Activated naive CD8-positive, alpha-beta T cell treated with anti-CD3 and anti-CD28 coated beads, Interleukin-2, amount 50 U/mL, for 24 hours (primary cell): Measurements from ENCODE around the gene MFSD2A.
"Not testable (repeated sequence)": the region's sequence is repeated elsewhere in the genome, so short reads cannot be mapped to it uniquely, and the experiment has no call there.

ENCODE experiments used
- ATAC-seq: fragments of 150-1000 bp; cut with Tn5 transposase; one replicate; pipeline ENCODE4 v1.10.0; 2021
- DNase-seq: peaks from one replicate; pipeline ENCODE4 v3.0.0; 2021
- H3K27ac Mint-ChIP-seq: one replicate; pipeline ENCODE4 v1.8.0; 2021; ENCODE audit warnings: mild to moderate bottlenecking, mixed read lengths
- H3K27me3 Mint-ChIP-seq: one replicate; pipeline ENCODE4 v1.8.0; 2021; ENCODE audit warnings: mixed read lengths
- H3K36me3 Mint-ChIP-seq: one replicate; pipeline ENCODE4 v1.8.0; 2021; ENCODE audit warnings: low read depth, mixed read lengths
- H3K4me1 Mint-ChIP-seq: one replicate; pipeline ENCODE4 v1.8.0; 2021; ENCODE audit warnings: mixed read lengths
- H3K4me3 Mint-ChIP-seq: one replicate; pipeline ENCODE4 v1.8.0; 2021; ENCODE audit warnings: mild to moderate bottlenecking, moderate library complexity, mixed read lengths
- H3K9me3 Mint-ChIP-seq: one replicate; pipeline ENCODE4 v1.8.0; 2021; ENCODE audit warnings: mixed read lengths

MFSD2A gene

DNA sequence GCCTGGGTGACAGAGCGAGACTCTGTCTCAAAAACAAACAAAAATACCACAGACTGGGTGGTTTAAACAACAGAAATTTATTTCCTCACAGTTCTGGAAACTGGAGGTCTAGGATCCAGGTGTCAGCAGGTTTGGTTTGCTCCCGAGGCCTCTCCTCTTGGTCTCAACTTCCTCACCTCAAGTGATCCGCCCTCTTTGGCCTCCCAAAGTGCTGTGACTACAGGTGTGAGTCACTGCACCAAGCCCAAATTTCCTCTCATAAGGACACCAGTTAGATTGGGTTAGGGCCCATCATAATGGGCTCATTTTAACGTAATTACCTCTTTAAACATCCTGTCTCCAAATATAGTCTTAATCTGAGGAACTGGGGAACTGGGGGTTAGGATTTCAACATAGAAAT, 35.5 kb downstream of the MFSD2A start:
- Mint-ChIP-seq H3K4me3 (no peak overlapping the region), H3K27me3 (peaks cover 2% of the 10 kb centered on the region), H3K27ac (no peak overlapping the region), H3K36me3 (no peaks in the 10 kb centered on the region), H3K9me3 (no peaks in the 10 kb centered on the region), H3K4me1 (peaks cover 4% of the 10 kb centered on the region)
- ATAC-seq (no peak), DNase-seq (no peak)

DNA sequence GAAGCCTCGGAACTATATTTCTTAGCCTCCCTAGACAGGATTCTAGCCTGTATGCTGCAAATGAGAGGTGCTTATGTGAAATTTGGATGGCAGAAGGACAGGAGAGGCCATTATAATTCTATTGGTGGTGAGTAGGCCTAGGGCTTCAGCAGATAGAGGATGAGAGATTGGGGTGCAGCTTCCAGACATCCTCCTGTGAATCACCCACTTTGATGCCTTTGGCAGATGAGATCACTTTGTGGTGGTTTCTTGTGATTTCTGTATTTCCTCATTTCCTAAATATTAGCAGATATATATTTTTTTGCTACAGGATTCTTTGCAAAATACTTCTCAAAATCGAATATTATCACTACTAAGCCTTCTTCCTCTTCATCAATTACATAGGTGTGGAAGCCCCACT, 37.3 kb downstream of the MFSD2A start:
- Mint-ChIP-seq H3K4me1 (peaks cover 14% of the 10 kb centered on the region), H3K9me3 (no peaks in the 10 kb centered on the region), H3K27me3 (no peaks in the 10 kb centered on the region), H3K27ac (no peak overlapping the region), H3K4me3 (no peak overlapping the region), H3K36me3 (no peaks in the 10 kb centered on the region)
- DNase-seq (no peak), ATAC-seq (no peak)

- no peak overlapping the region for H3K4me3 Mint-ChIP-seq
- DNase-seq (no peak), ATAC-seq (no peak)
- peaks cover 14% of the 10 kb centered on the region for H3K4me1 Mint-ChIP-seq
- H3K27ac Mint-ChIP-seq = no peak overlapping the region
- H3K27me3 Mint-ChIP-seq = no peaks in the 10 kb centered on the region
- H3K9me3 Mint-ChIP-seq = no peaks in the 10 kb centered on the region
- H3K36me3 Mint-ChIP-seq = no peaks in the 10 kb centered on the region
Observed at GRCh38 chr1:39992888-39993287, 37.9 kb downstream of the MFSD2A start.

DNA sequence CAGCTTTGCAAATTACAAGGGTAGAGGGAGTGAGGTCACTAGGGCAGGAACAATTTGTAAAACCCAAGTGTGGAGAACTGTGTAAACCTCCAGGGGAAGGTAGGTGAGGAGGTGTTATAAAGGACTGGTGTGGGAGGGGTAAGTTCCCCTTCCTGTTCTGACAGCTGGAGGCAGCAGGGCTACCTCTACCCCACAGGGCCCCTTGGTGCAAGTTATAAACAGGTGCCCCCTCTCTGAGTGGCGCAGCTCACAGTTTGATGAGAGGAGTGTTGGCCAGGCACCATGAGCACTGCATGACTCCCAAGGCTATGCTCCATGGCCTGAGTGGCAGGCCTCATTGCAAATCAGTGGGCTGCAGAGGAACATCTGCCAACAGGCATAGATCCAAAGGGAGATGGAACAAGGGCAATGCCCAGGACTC, 41.0 kb downstream of the MFSD2A start:
- peak; percentile 54 for ATAC-seq
- Mint-ChIP-seq H3K9me3 (no peaks in the 10 kb centered on the region), H3K27ac (peak overlapping the region; percentile 3)

DNA sequence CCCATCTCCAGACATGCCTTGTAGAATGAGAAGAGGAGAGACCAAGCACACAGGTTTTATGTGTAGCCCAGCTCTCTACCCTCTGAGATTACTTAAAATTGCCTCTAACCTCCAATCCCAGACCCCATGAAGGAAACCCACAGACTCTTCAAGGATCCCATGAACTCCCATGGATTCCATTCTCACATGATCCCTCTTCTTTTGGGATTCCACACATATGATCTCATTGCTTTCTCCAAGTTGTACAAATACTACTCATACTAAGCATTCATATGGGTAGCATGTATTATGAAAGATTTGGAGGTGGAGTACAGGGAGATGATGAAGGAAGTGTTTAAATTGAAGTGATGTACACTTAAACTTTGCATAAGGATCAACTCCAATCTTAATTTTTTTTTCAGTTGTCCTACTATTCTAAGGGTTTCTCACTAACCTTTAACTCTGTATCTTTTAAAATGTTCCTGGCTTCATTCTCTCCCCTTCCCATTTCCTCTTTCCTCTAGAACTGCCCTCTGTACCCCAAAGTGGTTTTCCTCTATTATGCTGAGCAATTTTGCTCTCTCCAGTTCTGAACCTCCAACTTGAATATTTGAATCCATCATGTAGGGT, 41.6 kb downstream of the MFSD2A start:
- H3K4me3 Mint-ChIP-seq = no peak overlapping the region
- no peak for ATAC-seq
- no peak for DNase-seq
- no peaks in the 10 kb centered on the region for H3K27me3 Mint-ChIP-seq
- H3K27ac Mint-ChIP-seq = peak overlapping the region; percentile 3
- no peaks in the 10 kb centered on the region for H3K36me3 Mint-ChIP-seq
- peaks cover 19% of the 10 kb centered on the region for H3K4me1 Mint-ChIP-seq
- H3K9me3 Mint-ChIP-seq = no peaks in the 10 kb centered on the region

More for the DNA sequence above, 41.0 kb downstream of the MFSD2A start:
- H3K4me3 Mint-ChIP-seq = no peak overlapping the region
- H3K4me1 Mint-ChIP-seq = peaks cover 14% of the 10 kb centered on the region
- DNase-seq = no peak
- no peaks in the 10 kb centered on the region for H3K36me3 Mint-ChIP-seq
- no peaks in the 10 kb centered on the region for H3K27me3 Mint-ChIP-seq

- DNase-seq = no peak
- Mint-ChIP-seq H3K9me3 (no peaks in the 10 kb centered on the region), H3K36me3 (no peaks in the 10 kb centered on the region), H3K27me3 (no peaks in the 10 kb centered on the region), H3K4me3 (no peak overlapping the region), H3K27ac (no peak overlapping the region), H3K4me1 (peaks cover 17% of the 10 kb centered on the region)
- ATAC-seq = no peak
Observed at GRCh38 chr1:40001456-40001855, 46.5 kb downstream of the MFSD2A start.

- H3K4me3 Mint-ChIP-seq = no peak overlapping the region
- H3K4me1 Mint-ChIP-seq = peaks cover 16% of the 10 kb centered on the region
- no peaks in the 10 kb centered on the region for H3K27me3 Mint-ChIP-seq
- no peaks in the 10 kb centered on the region for H3K36me3 Mint-ChIP-seq
- DNase-seq (no peak), ATAC-seq (no peak)
- no peaks in the 10 kb centered on the region for H3K9me3 Mint-ChIP-seq
- no peak overlapping the region for H3K27ac Mint-ChIP-seq
Observed at GRCh38 chr1:40003156-40004093, 48.5 kb downstream of the MFSD2A start.

DNA sequence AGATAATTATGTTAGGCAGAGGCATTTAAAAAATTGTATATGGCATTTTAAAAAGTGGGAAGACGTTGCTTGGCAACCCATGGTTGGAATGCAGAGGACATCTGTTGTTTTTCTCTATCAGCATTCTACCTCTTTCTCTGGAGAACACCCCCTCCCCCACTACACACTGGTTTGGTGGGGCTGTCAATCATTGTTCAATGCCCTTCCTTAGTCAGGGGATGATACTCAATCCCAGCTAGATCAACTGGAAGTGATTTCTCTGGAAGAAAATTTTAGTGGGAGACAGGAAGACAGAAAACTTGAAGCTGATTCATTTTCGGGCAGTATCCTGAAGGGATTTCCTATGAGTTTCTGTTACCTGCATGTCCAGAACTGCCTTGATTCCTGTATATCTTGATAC, 49.9 kb downstream of the MFSD2A start:
- ATAC-seq (no peak), DNase-seq (no peak)
- Mint-ChIP-seq H3K27me3 (no peaks in the 10 kb centered on the region), H3K4me3 (no peak overlapping the region), H3K36me3 (no peaks in the 10 kb centered on the region), H3K4me1 (peaks cover 18% of the 10 kb centered on the region), H3K9me3 (no peaks in the 10 kb centered on the region), H3K27ac (no peak overlapping the region)

DNA sequence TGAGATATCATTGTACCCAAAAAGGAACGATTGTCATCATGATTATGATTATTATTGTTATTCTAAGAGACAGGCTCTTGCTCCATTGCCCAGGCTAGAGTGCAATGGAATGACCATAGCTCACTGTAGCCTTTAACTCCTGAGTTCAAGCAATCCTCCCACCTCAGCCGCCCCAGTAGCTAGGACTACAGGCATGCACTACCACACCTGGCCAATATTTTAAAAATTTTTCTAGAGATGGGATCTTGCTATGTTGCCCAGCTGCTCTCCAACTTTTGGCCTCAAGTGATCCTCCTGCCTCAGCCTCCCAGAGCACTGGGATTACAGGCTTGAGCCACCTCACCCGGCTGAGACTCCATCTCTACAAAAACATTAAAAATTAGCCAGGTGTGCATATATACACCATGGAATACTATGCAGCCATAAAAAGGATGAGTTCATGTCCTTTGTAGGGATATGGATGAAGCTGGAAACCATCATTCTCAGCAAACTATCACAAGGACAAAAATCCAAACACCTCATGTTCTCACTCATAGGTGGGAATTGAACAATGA, 52.6 kb downstream of the MFSD2A start:
- H3K9me3 Mint-ChIP-seq, H3K27ac Mint-ChIP-seq, H3K27me3 Mint-ChIP-seq, DNase-seq, H3K4me3 Mint-ChIP-seq, H3K36me3 Mint-ChIP-seq, H3K4me1 Mint-ChIP-seq, ATAC-seq: not testable (repeated sequence)

DNA sequence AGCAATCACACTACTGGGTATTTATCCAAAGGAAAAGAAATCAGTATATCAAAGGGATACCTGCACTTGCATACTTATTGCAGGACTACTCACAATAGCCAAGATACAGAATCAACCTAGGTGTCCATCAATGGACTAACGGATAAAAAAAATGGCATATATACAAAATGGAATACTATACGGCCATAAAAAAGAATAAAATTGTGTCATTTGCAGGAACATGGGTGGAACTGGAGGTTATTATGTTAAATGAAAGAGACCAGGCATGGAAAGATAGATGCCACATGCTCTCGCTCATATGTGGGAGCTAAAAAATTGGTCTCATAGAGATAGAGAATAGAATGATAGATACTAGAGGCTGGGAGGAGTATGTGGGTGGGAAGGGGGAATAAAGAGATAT, 56.3 kb downstream of the MFSD2A start:
- Mint-ChIP-seq H3K9me3 (no peaks in the 10 kb centered on the region), H3K27ac (no peak overlapping the region), H3K27me3 (no peaks in the 10 kb centered on the region), H3K4me3 (no peak overlapping the region), H3K4me1 (peaks cover 16% of the 10 kb centered on the region), H3K36me3 (no peaks in the 10 kb centered on the region)
- DNase-seq (no peak), ATAC-seq (no peak)

DNA sequence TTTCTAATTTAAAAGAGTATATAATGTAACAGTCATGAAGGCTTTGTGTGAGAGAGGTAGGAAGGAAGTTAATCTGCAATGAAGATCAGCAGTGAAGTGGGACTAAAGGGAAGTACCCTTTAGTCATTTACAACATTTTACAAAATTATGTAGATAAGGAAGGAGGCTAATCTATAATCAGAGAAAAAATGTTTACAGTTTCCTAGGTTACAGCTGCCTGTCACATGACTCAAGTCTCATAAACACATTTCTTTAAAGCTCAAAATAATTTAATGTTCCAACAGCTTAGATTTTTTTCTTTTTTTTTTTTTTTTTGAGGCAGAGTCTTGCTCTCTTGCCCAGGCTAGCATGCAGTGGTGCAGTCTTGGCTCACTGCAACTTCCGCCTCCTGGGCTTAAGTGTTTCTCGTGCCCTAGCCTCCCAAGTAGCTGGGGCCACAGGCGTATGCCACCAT, 59.3 kb downstream of the MFSD2A start:
- peaks cover 16% of the 10 kb centered on the region for H3K4me1 Mint-ChIP-seq
- no peak for DNase-seq
- no peaks in the 10 kb centered on the region for H3K36me3 Mint-ChIP-seq
- no peak overlapping the region for H3K27ac Mint-ChIP-seq
- H3K9me3 Mint-ChIP-seq = no peaks in the 10 kb centered on the region
- H3K4me3 Mint-ChIP-seq = no peak overlapping the region
- H3K27me3 Mint-ChIP-seq = no peaks in the 10 kb centered on the region
- peak; percentile 56 for ATAC-seq

- H3K36me3 Mint-ChIP-seq = no peaks in the 10 kb centered on the region
- peak overlapping the region; percentile 12 for H3K27ac Mint-ChIP-seq
- no peak overlapping the region for H3K4me3 Mint-ChIP-seq
- peaks cover 15% of the 10 kb centered on the region for H3K4me1 Mint-ChIP-seq
- ATAC-seq = peak; percentile 93
- no peaks in the 10 kb centered on the region for H3K9me3 Mint-ChIP-seq
- DNase-seq = no peak
- no peaks in the 10 kb centered on the region for H3K27me3 Mint-ChIP-seq
Observed at GRCh38 chr1:40014812-40015594, 60.1 kb downstream of the MFSD2A start.

- ATAC-seq (no peak), DNase-seq (no peak)
- Mint-ChIP-seq H3K9me3 (no peaks in the 10 kb centered on the region), H3K36me3 (no peaks in the 10 kb centered on the region), H3K27me3 (no peaks in the 10 kb centered on the region), H3K27ac (no peak overlapping the region), H3K4me1 (peaks cover 15% of the 10 kb centered on the region), H3K4me3 (no peak overlapping the region)
Observed at GRCh38 chr1:40017951-40018575, 63.1 kb downstream of the MFSD2A start.
